SU-DHL-6 (cell line): Measurements from ENCODE around the gene PRKCE.

Experiments
- H2AFZ ChIP-seq: fragments of 200-600 bp; sonication (generic); 2 replicates; pipeline ENCODE4 v1.6.1; 2014; ENCODE audit warnings: low read depth, mild to moderate bottlenecking, moderate library complexity, mixed read lengths, antibody characterized with exemption, low read length; ENCODE audit not compliant: severe bottlenecking
- H3F3A ChIP-seq: fragments of 200-600 bp; shearing (Covaris generic); 2 replicates; pipeline ENCODE4 v1.6.0; 2016; ENCODE audit warnings: antibody characterized with exemption, mild to moderate bottlenecking; ENCODE audit not compliant: insufficient read depth
- H3K27ac ChIP-seq: fragments of 200-600 bp; sonication (generic); 2 replicates; pipeline ENCODE4 v1.5.1; 2016; ENCODE audit warnings: low read depth, mild to moderate bottlenecking, low read length, moderate library complexity, mixed read lengths
- H3K27me3 ChIP-seq: fragments of 200-600 bp; sonication (generic), shearing (Covaris generic); 2 replicates; pipeline ENCODE4 v1.6.0; 2014; ENCODE audit warnings: mild to moderate bottlenecking, low read length
- H3K36me3 ChIP-seq: fragments of 200-600 bp; sonication (generic); 2 replicates; pipeline ENCODE4 v1.6.1; 2014; ENCODE audit warnings: mild to moderate bottlenecking, low read length, mixed read lengths
- H3K4me2 ChIP-seq: fragments of 300-600, 200-600 bp; shearing (Covaris generic), sonication (generic); 2 replicates; pipeline ENCODE4 v1.6.0; 2014; ENCODE audit warnings: low read length, low read depth, mild to moderate bottlenecking; ENCODE audit not compliant: poor library complexity, severe bottlenecking
- H3K4me3 ChIP-seq: fragments of 200-600 bp; sonication (generic); 2 replicates; pipeline ENCODE4 v1.5.1; 2014; ENCODE audit warnings: antibody characterized with exemption, low read length, mild to moderate bottlenecking, mixed read lengths; ENCODE audit not compliant: insufficient read depth, poor library complexity, severe bottlenecking
- H3K79me2 ChIP-seq: fragments of 200-600 bp; sonication (generic); 2 replicates; pipeline ENCODE4 v1.6.1; 2014; ENCODE audit warnings: mild to moderate bottlenecking, low read length, moderate library complexity; ENCODE audit not compliant: insufficient read depth
- H3K9ac ChIP-seq: fragments of 200-600 bp; sonication (generic); 2 replicates; pipeline ENCODE4 v1.7.0; 2014; ENCODE audit warnings: mild to moderate bottlenecking, low read length
- H3K9me2 ChIP-seq: fragments of 200-600 bp; sonication (generic); replicated peaks from 2 replicates; pipeline ENCODE4 v1.6.1; 2014; ENCODE audit warnings: low read length; ENCODE audit not compliant: insufficient read depth
- H3K9me3 ChIP-seq: fragments of 200-600 bp; sonication (generic); 2 replicates; pipeline ENCODE4 v1.6.1; 2014; ENCODE audit warnings: low read length, mixed read lengths; ENCODE audit not compliant: insufficient read depth
- H4K20me1 ChIP-seq: fragments of 200-600 bp; sonication (generic); 2 replicates; pipeline ENCODE4 v1.6.1; 2014; ENCODE audit warnings: low read depth, mild to moderate bottlenecking, antibody characterized with exemption, low read length, moderate library complexity, mixed read lengths
- CTCF ChIP-seq: fragments of 200-600 bp; sonication (generic); IDR thresholded peaks from one replicate; pipeline ENCODE4 v1.5.1; 2017; ENCODE audit warnings: antibody characterized with exemption, mild to moderate bottlenecking, low read length, moderate library complexity; ENCODE audit not compliant: insufficient read depth, poor library complexity, severe bottlenecking
- EZH2phosphoT487 ChIP-seq: fragments of 200-600 bp; sonication (generic), shearing (Covaris generic); conservative IDR thresholded peaks from 2 replicates; pipeline ENCODE4 v1.6.1; 2018; ENCODE audit warnings: mild to moderate bottlenecking, antibody characterized with exemption, low read length, moderate library complexity, mixed read lengths

PRKCE gene

GRCh38 chr2:45796500-45796899 lies 145.0 kb downstream of the PRKCE start:
- no peaks in the 10 kb centered on the region for H3K9me3 ChIP-seq
- H2AFZ ChIP-seq, result no peak overlapping the region
- no peaks in the 10 kb centered on the region for H3F3A ChIP-seq
- no peak for TF ChIP-seq EZH2phosphoT487
- no peak for TF ChIP-seq CTCF
- no peak overlapping the region for H3K9ac ChIP-seq
- no peak overlapping the region for H3K27ac ChIP-seq
- no peak overlapping the region for H3K4me3 ChIP-seq
- no peaks in the 10 kb centered on the region for H3K79me2 ChIP-seq
- H3K36me3 ChIP-seq, result no peaks in the 10 kb centered on the region
- no peak overlapping the region for H3K4me2 ChIP-seq
- no peaks in the 10 kb centered on the region for H3K9me2 ChIP-seq
- no peaks in the 10 kb centered on the region for H3K27me3 ChIP-seq
- H4K20me1 ChIP-seq, result no peaks in the 10 kb centered on the region

- Histone ChIP-seq H3K9me3 (no peaks in the 10 kb centered on the region), H3K27me3 (no peaks in the 10 kb centered on the region), H3K36me3 (no peaks in the 10 kb centered on the region), H3K4me2 (no peak overlapping the region), H2AFZ (no peak overlapping the region), H4K20me1 (no peaks in the 10 kb centered on the region), H3K4me3 (no peak overlapping the region), H3K27ac (no peak overlapping the region), H3K9me2 (no peaks in the 10 kb centered on the region), H3K79me2 (no peaks in the 10 kb centered on the region), H3K9ac (no peak overlapping the region), H3F3A (no peaks in the 10 kb centered on the region)
- no peak for TF ChIP-seq CTCF
- TF ChIP-seq EZH2phosphoT487, result no peak
Observed at GRCh38 chr2:45797451-45798230, 146.2 kb downstream of the PRKCE start.

- Histone ChIP-seq H3K27me3 (no peaks in the 10 kb centered on the region), H3K9me2 (no peaks in the 10 kb centered on the region), H3K36me3 (no peaks in the 10 kb centered on the region), H3K4me2 (no peak overlapping the region), H2AFZ (no peak overlapping the region), H3K4me3 (no peak overlapping the region), H3F3A (no peaks in the 10 kb centered on the region), H3K27ac (no peak overlapping the region), H3K9ac (no peak overlapping the region), H3K9me3 (no peaks in the 10 kb centered on the region), H4K20me1 (no peaks in the 10 kb centered on the region), H3K79me2 (no peaks in the 10 kb centered on the region)
- no peak for TF ChIP-seq EZH2phosphoT487
Observed at GRCh38 chr2:45799679-45800381, 148.4 kb downstream of the PRKCE start.
